ENCODE measurements around the gene UTF1. TPM values are rescaled to one million over a fixed set of nuclear protein-coding genes. Genes with fewer than 3 reads are reported as not detected.
"Not testable (repeated sequence)": the region's sequence is repeated elsewhere in the genome, so short reads cannot be mapped to it uniquely, and the experiment has no call there.

Gene UTF1
- total RNA-seq, 2 experiments from 2014 or later = not detected

DNA sequence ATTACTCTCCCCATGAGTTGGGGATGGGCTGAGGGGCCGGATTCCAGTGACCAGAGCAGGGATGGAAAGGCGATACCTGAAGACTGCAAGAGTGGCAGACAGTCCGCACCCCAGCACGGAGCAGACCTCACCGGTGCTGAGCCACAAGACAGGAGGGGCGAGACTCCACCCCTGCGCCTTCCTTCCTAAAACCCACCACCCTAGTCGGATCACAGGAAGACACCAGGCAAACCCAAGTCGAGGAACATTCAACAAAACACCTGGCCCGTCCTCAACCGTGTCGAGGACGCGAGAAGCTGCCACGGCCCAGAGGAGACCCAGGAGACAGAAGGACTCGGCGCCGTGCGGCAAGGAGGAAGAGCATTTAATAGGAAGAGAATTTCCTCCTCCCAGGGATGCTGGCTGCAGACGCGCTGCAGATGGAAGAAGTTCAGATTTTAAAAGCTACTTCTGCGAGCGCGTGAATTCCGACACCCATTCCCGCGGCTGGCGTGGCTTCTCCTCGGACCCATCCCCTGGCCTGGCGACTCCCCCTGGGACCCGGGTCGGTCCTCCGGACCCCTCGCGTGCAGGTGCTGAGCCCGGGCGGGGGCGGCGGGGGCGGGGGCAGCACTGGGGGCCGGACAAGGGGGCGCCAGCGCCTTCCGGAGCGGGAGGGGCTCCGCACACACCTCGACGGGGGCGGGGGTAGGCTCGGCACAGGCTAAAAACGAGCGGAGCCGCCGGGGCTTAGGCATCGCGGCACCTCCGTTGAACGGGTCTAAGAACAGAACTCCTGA, 563 bp upstream of the UTF1 start:
- Mint-ChIP-seq H3K27ac (no peak overlapping the region), H3K9me3 (no peaks in the 10 kb centered on the region)
- ATAC-seq = no peak

DNA sequence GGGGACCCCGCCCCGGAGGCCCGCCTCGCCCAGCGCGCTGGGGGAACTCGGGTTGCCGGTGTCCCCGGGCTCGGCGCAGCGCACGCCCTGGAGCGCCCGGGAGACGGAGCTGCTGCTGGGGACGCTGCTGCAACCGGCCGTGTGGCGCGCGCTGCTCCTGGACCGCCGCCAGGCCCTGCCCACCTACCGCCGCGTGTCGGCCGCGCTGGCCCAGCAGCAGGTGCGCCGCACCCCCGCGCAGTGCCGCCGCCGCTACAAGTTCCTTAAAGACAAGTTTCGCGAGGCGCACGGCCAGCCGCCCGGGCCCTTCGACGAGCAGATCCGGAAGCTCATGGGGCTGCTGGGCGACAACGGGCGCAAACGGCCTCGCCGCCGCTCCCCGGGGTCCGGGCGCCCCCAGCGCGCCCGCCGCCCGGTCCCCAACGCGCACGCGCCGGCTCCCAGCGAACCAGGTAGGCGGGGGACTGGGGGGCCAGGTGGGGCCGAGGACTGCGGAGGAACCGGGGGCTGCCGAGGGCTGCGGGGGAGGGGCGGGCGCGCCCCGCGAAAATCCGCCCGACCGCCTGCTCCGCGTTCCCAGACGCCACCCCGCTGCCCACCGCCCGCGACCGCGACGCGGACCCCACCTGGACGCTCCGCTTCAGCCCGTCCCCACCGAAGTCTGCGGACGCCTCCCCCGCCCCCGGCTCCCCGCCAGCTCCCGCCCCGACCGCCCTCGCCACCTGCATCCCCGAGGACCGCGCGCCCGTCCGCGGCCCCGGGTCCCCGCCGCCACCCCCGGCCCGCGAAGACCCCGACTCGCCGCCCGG, 574 bp downstream of the UTF1 start:
- no peaks in the 10 kb centered on the region for H3K36me3 Mint-ChIP-seq (ENCODE audit: low read depth)
- H3K27ac Mint-ChIP-seq = no peak overlapping the region
- POLR2A ChIA-PET = interaction anchor here (0.8 kb wide), 1 partner anchor 26 kb away, joined by 3 read pairs; no protein-coding TSS in a partner anchor
- DNase-seq = peak; percentile 29
- intact Hi-C loops (cut with micrococcal nuclease) = no loop called here
- CTCF ChIA-PET = no interaction called here
- H3K9me3 Mint-ChIP-seq = no peaks in the 10 kb centered on the region
- H3K4me1 Mint-ChIP-seq (ENCODE audit: low read depth) = peaks cover 20% of the 10 kb centered on the region
- TF ChIP-seq, protein P1, sequence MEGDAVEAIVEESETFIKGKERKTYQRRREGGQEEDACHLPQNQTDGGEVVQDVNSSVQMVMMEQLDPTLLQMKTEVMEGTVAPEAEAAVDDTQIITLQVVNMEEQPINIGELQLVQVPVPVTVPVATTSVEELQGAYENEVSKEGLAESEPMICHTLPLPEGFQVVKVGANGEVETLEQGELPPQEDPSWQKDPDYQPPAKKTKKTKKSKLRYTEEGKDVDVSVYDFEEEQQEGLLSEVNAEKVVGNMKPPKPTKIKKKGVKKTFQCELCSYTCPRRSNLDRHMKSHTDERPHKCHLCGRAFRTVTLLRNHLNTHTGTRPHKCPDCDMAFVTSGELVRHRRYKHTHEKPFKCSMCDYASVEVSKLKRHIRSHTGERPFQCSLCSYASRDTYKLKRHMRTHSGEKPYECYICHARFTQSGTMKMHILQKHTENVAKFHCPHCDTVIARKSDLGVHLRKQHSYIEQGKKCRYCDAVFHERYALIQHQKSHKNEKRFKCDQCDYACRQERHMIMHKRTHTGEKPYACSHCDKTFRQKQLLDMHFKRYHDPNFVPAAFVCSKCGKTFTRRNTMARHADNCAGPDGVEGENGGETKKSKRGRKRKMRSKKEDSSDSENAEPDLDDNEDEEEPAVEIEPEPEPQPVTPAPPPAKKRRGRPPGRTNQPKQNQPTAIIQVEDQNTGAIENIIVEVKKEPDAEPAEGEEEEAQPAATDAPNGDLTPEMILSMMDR (IDR thresholded peaks at IDR 0.05) = no peak
- H3K27me3 Mint-ChIP-seq = peaks cover 54% of the 10 kb centered on the region
- H3K4me3 Mint-ChIP-seq = no peak overlapping the region
- ATAC-seq = no peak

More for the DNA sequence above, 563 bp upstream of the UTF1 start:
- Mint-ChIP-seq H3K27me3 (peaks cover 50% of the 10 kb centered on the region), H3K4me3 (peak overlapping the region; percentile 14), H3K4me1 (ENCODE audit: low read depth) (peaks cover 21% of the 10 kb centered on the region), H3K36me3 (ENCODE audit: low read depth) (no peaks in the 10 kb centered on the region)
- CTCF ChIA-PET = no interaction called here
- intact Hi-C loops (cut with micrococcal nuclease) = no loop called here
- TF ChIP-seq, protein P1 (IDR thresholded peaks at IDR 0.05) = no peak
- POLR2A ChIA-PET = no interaction called here
- DNase-seq = no peak

DNA sequence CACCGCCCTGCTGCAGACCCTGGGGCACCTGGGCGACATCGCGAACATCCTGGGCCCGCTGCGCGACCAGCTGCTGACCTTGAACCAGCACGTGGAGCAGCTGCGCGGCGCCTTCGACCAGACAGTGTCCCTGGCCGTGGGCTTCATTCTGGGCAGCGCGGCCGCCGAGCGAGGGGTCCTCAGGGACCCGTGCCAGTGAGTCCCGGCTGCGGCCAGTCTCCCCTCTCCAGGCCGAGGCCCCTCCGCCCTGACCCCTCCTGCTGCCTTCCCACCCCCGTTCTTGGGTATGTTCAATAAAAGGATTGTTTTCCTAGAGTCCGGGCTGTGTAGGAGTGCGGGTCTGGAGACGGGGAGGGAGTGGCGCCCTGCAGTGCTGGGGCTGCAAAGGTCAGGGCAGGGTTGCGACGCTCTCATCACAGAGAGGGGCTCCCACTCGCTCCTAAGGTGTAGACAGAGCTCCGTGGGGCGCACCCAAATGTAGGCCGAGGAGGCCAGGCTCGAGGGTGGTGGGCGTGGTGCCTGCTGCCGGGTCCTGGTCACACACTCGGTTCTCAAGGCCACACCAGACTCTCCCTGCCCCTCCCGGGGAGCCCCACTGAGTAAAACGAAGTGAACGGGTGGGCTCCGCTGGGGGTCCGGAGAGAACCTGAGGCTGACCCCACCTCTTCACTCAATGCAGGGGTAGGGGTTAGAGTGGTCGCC, 1.4 kb downstream of the UTF1 start:
- intact Hi-C loops (cut with micrococcal nuclease) = no loop called here
- Mint-ChIP-seq H3K27me3 (peaks cover 50% of the 10 kb centered on the region), H3K36me3 (ENCODE audit: low read depth) (no peaks in the 10 kb centered on the region), H3K4me1 (ENCODE audit: low read depth) (peaks cover 12% of the 10 kb centered on the region), H3K4me3 (no peak overlapping the region), H3K27ac (no peak overlapping the region), H3K9me3 (no peaks in the 10 kb centered on the region)
- DNase-seq = no peak
- TF ChIP-seq, protein P1 (IDR thresholded peaks at IDR 0.05) = no peak
- CTCF ChIA-PET = no interaction called here
- ATAC-seq = no peak
- POLR2A ChIA-PET = interaction anchor here (0.6 to 0.8 kb wide), 2 partner anchors 26 to 638 kb away, joined by 3 read pairs; no protein-coding TSS in a partner anchor

DNA sequence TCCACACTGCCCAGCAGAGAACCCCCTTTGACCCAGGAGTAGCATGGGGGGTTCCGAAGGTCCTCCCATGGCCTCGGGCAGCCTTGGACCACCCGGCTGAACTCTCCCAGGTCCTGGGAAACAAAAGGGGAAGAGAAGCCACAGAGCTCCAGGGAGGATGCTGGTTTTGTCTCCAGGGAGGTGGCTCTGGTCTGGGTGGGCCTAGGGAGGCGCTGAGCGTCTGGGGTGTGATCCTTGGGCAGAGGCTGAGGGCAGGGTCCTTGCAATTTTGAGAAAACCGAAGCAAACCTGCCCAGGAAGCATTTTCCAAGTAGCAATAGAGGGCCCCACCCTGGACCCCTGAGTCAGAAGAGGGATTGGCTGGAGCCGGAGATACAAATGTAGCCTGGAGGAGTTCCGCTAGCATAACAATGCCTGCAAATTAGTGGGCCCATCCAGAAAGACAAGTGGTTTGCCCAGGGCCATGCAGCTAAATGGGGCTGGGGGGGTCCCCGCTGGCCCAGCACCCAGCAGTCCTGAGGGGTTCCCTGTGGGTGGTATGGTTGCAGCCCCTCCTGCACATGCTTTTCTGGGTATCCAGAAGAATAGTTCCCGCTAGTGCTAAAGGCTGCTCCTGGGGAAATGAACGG, 2.0 kb downstream of the UTF1 start:
- no peak overlapping the region for H3K27ac Mint-ChIP-seq
- H3K27me3 Mint-ChIP-seq = peaks cover 44% of the 10 kb centered on the region
- TF ChIP-seq, protein P1 (IDR thresholded peaks at IDR 0.05) = no peak
- intact Hi-C loops (cut with micrococcal nuclease) = no loop called here
- ChIA-PET POLR2A (no interaction called here), CTCF (no interaction called here)
- H3K36me3 Mint-ChIP-seq (ENCODE audit: low read depth) = no peaks in the 10 kb centered on the region
- peaks cover 9% of the 10 kb centered on the region for H3K4me1 Mint-ChIP-seq (ENCODE audit: low read depth)
- ATAC-seq (no peak), DNase-seq (no peak)
- H3K9me3 Mint-ChIP-seq = no peaks in the 10 kb centered on the region
- no peak overlapping the region for H3K4me3 Mint-ChIP-seq

DNA sequence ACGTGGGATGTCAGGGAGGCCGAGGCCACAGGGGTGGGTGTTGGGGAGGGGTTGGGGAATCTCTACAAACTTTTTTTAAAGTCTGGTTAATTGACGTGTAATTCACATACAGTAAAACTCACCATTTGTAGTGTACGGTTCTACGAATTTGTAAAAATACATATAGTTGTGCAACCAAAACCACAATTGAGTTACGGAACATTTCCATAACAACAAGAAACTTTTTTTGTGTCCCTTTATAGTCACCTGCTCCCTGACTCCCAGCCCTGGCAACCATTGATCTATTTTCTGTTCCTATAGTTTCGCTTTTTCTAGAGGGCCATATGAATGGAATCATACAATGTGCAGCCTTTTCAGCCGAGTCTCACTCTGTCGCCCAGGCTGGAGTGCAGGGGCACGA, 4.8 kb downstream of the UTF1 start:
- DNase-seq; H3K4me1 Mint-ChIP-seq (ENCODE audit: low read depth); intact Hi-C loops (cut with micrococcal nuclease); H3K9me3 Mint-ChIP-seq; CTCF ChIA-PET; POLR2A ChIA-PET; H3K27ac Mint-ChIP-seq; H3K36me3 Mint-ChIP-seq (ENCODE audit: low read depth): not testable (repeated sequence)
- Mint-ChIP-seq H3K27me3 (peaks cover 42% of the 10 kb centered on the region), H3K4me3 (peak overlapping the region; percentile 21)
- peak; percentile 29 for ATAC-seq

Measured in activated CD8-positive, alpha-beta T cell treated with anti-CD3 and anti-CD28 coated beads for 36 hours (primary cell).